GM18907 (cell line): ENCODE measurements around the gene CCDC198.

Experiments
- ATAC-seq: cut with Tn5 transposase; IDR thresholded peaks from one replicate; pipeline ENCODE4 v1.9.1; 2021; ENCODE audit warnings: mild to moderate bottlenecking, moderate library complexity; ENCODE audit not compliant: unreplicated experiment

CCDC198 gene

DNA sequence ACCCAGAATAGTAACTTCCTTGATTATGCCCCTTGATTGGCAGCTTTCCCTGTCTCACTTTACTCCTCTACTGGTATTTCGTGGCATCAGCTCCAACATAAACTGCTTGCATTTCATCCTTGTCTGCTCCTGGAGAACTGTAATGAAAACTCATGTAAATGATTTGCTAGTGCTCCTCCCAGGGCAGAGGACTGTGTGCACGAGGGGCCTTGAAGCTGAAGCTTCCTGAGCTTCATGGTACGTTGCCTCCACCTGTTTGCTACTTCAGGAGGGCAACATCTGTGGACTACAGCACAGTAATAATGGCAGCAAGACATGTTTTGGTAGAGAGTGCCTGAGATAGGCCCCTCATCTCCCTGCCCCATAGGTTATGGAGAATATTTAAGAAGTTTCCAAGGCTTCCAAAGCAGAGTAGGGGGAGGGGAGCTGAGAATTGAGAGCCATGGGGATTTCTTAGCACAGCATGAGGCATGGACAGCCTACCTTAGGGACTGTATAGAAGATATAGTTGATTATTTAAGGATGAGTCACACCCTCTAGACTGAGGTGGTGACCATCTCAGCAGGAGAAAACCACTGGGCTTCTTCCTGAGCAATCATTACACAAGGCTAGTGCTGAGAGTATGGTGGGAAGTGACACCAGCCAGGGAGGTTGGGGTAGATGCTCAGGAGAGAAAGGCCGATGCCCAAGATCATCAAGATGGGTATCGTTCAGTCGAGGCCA, 29.5 kb downstream of the CCDC198 start:
- peak; percentile 95 for ATAC-seq

DNA sequence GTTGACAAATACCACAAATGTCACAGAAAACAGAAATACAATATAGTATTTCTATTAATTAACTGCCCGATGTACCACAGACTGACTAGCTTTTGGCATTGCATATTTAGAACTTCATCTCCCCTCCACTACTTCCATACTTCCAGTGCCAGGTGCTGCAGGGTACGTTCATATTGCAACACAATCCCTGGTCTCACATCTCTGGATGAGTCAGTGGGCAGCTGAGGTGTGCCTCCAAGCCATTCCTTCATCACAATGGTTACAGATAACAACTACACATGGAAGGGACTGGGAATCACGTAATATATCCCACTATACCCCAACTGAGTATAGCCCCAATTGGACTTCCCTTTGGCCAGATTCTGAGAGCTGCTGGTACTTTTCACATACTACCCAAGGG, 31.1 kb downstream of the CCDC198 start:
- no peak for ATAC-seq

DNA sequence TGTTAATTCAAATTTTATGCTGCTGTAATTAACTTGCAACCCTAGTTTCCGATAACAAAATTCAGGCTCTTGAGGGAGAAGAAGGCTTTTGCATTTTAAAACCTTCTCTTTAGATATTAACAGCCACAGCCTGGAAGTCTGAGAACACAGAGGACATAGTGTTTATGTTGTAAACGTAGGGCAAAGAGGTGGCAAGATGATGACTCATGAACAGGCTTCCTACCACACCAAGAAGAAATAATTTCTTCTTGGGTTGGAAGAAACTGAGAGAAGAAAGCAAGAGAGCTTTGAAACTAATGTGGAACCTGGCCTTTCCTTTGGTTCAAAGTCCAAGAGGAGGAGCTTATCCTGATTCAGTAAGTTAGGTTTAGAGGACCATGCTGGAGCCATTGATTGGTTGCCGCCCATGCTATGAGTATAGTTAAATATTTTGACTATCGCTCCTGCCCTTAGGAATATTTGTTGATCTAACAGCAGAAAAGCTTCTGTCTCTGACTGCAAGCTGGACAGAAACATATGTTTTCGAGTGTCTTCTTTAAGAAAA, 31.8 kb downstream of the CCDC198 start:
- ATAC-seq = no peak

DNA sequence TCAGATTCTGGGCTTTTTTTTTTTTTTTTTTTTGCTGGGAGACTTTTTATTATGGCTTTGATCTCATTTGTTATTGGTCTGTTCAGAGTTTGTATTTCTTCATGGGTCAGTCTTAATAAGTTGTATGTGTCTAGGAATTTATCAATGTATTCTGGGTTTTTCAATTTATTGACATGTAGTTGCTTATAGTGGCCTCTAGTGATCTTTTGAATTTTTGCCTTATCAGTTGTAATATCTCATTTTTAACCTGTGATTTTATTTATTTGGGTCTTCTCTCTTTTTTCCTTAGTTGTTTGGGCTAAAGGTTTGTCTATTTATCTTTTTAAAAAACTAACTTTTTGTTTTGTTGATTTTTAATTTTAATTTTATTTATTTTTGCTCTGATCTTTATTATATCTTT, 57.7 kb downstream of the CCDC198 start:
- no peak for ATAC-seq

DNA sequence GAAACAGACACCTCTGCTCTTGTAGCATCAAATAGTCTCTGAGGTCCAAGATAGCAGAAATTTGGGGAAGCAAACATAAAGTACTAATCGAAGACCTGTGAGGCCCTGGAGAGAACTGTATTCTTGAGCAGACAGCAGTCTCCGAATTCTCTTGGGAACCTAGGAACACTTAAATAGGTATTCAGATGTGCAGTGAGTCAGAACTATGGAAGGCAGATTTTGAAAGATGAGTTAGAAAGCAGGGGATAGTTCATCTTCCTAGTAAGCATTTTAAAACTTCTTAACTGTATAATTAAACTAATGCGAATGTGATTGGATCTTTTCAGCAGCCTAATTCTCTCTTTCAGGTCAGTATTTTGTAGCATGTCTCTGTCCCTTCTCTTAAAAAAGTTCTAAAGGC, 72.7 kb downstream of the CCDC198 start:
- ATAC-seq = no peak

DNA sequence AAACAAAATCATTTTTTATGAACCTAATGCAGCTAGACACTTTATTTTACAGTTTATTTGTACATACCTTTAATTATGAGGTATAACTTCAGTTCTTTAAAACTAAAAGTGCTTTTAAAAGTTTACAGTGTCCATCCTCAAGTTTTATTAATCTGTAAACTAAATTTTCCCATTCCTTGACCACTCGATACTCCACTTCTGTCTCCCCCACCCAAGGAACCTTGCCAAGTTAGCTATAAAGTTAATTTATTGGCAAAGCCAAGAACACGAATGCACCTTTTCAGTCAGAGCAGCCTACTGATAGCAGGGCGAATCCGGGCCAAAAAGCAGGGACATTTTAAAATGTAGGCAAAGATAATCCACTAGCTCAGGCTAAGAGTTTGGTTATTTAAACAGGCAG, 73.6 kb downstream of the CCDC198 start:
- ATAC-seq = no peak
